Measurements from ENCODE around the gene FBXL4.

GRCh38 chr6:98823428-98824161 lies 124.2 kb downstream of the FBXL4 start:
- TF ChIP-seq CTCF (IDR thresholded peaks at IDR 0.05) (no peak), POLR2A (IDR thresholded peaks at IDR 0.05) (no peak)
